Endothelial cell of umbilical vein (primary cell): ENCODE data around the gene HPSE2. TPM values are rescaled to one million over a fixed set of nuclear protein-coding genes. Genes with fewer than 3 reads are reported as not detected.

Experiments
- BruUV-seq: library from RNA; stranded (reverse); fragments of 400-500 nt; replicated peaks from 2 replicates; lab custom pipeline; 2021; lab: Mats Ljungman, UMichigan
- CTCF ChIA-PET: fragments of 300-600, 350-600 bp; sonication (Branson Sonifier 250); formaldehyde crosslinking; loops from one replicate; lab custom pipeline; 2021; ENCODE audit warnings: antibody characterized with exemption, inconsistent platforms; lab: Charles Lee
- POLR2A ChIA-PET: fragments of 300-600, 350-600 bp; sonication (Branson Sonifier 250); formaldehyde crosslinking; loops from one replicate; lab custom pipeline; 2021; ENCODE audit warnings: antibody characterized with exemption, inconsistent platforms; lab: Charles Lee
- DNase-seq: peaks from one replicate; pipeline ENCODE4 v3.0.0-alpha.2; 2011; ENCODE audit warnings: low read depth, low spot score
- FAIRE-seq: peaks from 2 replicates; lab custom pipeline; 2011; peaks lifted over from hg19 to GRCh38; lab: Jason Lieb, UNC
- H2AFZ ChIP-seq: 2 replicates; pipeline ENCODE4 v1.6.0; 2012; ENCODE audit warnings: low read depth, low read length, control low read depth, inconsistent platforms
- H3K27ac ChIP-seq: 2 replicates; pipeline ENCODE4 v1.5.1; 2011; ENCODE audit warnings: low read depth, mild to moderate bottlenecking, control low read depth, low read length, moderate library complexity; ENCODE audit not compliant: insufficient read depth
- H3K27me3 ChIP-seq, 2 experiments: 2 replicates each; pipeline versions ENCODE4 v1.6.0 to v1.6.1; 2011; ENCODE audit warnings: low read length in 2 of 2, mixed read lengths in 1 of 2; ENCODE audit not compliant: control insufficient read depth in 2 of 2, insufficient read depth in 2 of 2
- H3K36me3 ChIP-seq, 2 experiments: 2 replicates in 1 of 2; 3 replicates in 1 of 2; pipeline ENCODE4 v1.5.1; 2011; ENCODE audit warnings: low read length in 2 of 2, mild to moderate bottlenecking in 1 of 2, moderate library complexity in 1 of 2; ENCODE audit not compliant: control insufficient read depth in 2 of 2, insufficient read depth in 2 of 2; ENCODE audit errors: extremely low read depth in 1 of 2
- H3K4me1 ChIP-seq: 3 replicates; pipeline ENCODE4 v1.5.1; 2011; ENCODE audit warnings: mild to moderate bottlenecking, low read length; ENCODE audit not compliant: control insufficient read depth, insufficient read depth; ENCODE audit errors: extremely low read depth
- H3K4me2 ChIP-seq: 2 replicates; pipeline ENCODE4 v1.6.1; 2011; ENCODE audit warnings: low read length, control low read depth, mixed read lengths; ENCODE audit not compliant: insufficient read depth
- H3K4me3 ChIP-seq, 3 experiments: fragments of 200-600 bp in 1 of 3; sonication (generic), shearing (Covaris generic) in 1 of 3; replicated peaks in 1 of 3; 2 replicates each; pipeline ENCODE4 v1.5.1; 2011 to 2016; ENCODE audit warnings: control low read depth in 3 of 3, low read length in 3 of 3, mild to moderate bottlenecking in 2 of 3, inconsistent platforms in 1 of 3, low read depth in 1 of 3, moderate library complexity in 1 of 3; ENCODE audit not compliant: insufficient read depth in 1 of 3
- H3K79me2 ChIP-seq: 2 replicates; pipeline ENCODE4 v1.6.0; 2012; ENCODE audit warnings: low read length, inconsistent platforms; ENCODE audit not compliant: control insufficient read depth, insufficient read depth
- H3K9ac ChIP-seq: replicated peaks from 2 replicates; pipeline ENCODE3; 2011; ENCODE audit warnings: low read length, control low read depth; ENCODE audit not compliant: insufficient read depth; ENCODE audit errors: extremely low read depth
- H3K9me1 ChIP-seq: replicated peaks from 3 replicates; pipeline ENCODE4 v1.6.0; 2011; ENCODE audit warnings: mild to moderate bottlenecking, low read length; ENCODE audit not compliant: control insufficient read depth, insufficient read depth; ENCODE audit errors: extremely low read depth
- H3K9me3 ChIP-seq: replicated peaks from 2 replicates; pipeline ENCODE4 v1.5.1; 2012; ENCODE audit warnings: low read length, inconsistent platforms; ENCODE audit not compliant: control insufficient read depth, insufficient read depth
- H4K20me1 ChIP-seq: replicated peaks from 2 replicates; pipeline ENCODE3; 2011; ENCODE audit warnings: mild to moderate bottlenecking, low read length; ENCODE audit not compliant: control insufficient read depth, insufficient read depth; ENCODE audit errors: extremely low read depth
- EZH2 ChIP-seq: IDR thresholded peaks from 2 replicates; pipeline ENCODE4 v1.6.1; 2012; ENCODE audit warnings: borderline replicate concordance, low read depth, mild to moderate bottlenecking, moderate library complexity, low read length, inconsistent platforms; ENCODE audit not compliant: severe bottlenecking
- POLR2AphosphoS5 ChIP-seq: IDR thresholded peaks from 2 replicates; pipeline ENCODE4 v1.6.1; 2012; ENCODE audit warnings: low read depth, mild to moderate bottlenecking, control low read depth, low read length, moderate library complexity; ENCODE audit not compliant: insufficient read depth
- dilution Hi-C: fragments of 300-500 bp; cut with MboI; formaldehyde crosslinking; loops from one replicate; pipeline ENCODE4 v1.15.0; 2019; ENCODE audit warnings: low sequenced_read_pairs; ENCODE audit not compliant: extremely low pct_ligation_motif_present
- intact Hi-C: fragments of 100-400 bp; cut with micrococcal nuclease; formaldehyde crosslinking; loops from one replicate; pipeline ENCODE4 v1.10.0; 2022
- polyA plus RNA-seq, 4 experiments: library from polyadenylated mRNA; depleted of rRNA in 3 of 4; stranded (reverse) in 3 of 4; unstranded in 1 of 4; fragments of >200 nt; gene quantifications; 2 replicates each; pipeline versions ENCODE4 v1.2.1 to v1.2.3, GENCODE V29; 2011 to 2012; ENCODE audit warnings: missing spikeins in 1 of 4
- total RNA-seq: library from RNA; stranded (reverse); gene quantifications from 2 replicates; pipeline ENCODE4 v1.2.3, GENCODE V29; 2021
- TF ChIP-seq, protein P1 (sequence below), 2 donors: IDR thresholded peaks; 1 replicate in 1 of 2; 2 replicates in 1 of 2; pipeline ENCODE4 v1.5.1; 2011; ENCODE audit warnings: low read length in 2 of 2, mild to moderate bottlenecking in 2 of 2, moderate library complexity in 2 of 2, control low read depth in 1 of 2, inconsistent platforms in 1 of 2, low read depth in 1 of 2; ENCODE audit not compliant: insufficient read depth in 1 of 2; ENCODE audit errors: extremely low read depth in 1 of 2

HPSE2 gene
- total and polyA plus RNA-seq, 2 donors (not counting 3 experiments of a cell fraction or from before 2014, with no cell fraction given): not detected

- H3K9ac ChIP-seq: no peak overlapping the region
- no peaks in the 10 kb centered on the region for H3K36me3 ChIP-seq
- no peaks in the 10 kb centered on the region for H4K20me1 ChIP-seq
- peak; percentile 78 for FAIRE-seq
- H3K9me3 ChIP-seq: no peaks in the 10 kb centered on the region
- dilution Hi-C loops (no loop called here), intact Hi-C loops (loop anchor here (5.0 to 10.0 kb wide), 3 partner anchors 152 to 926 kb away; no protein-coding TSS in a partner anchor)
- TF ChIP-seq POLR2AphosphoS5: no peak
- no peak overlapping the region for H3K4me2 ChIP-seq
- H3K27me3 ChIP-seq: no peaks in the 10 kb centered on the region
- peak; percentile 54 for DNase-seq
- no peak overlapping the region for H3K27ac ChIP-seq
- H2AFZ ChIP-seq: peak overlapping the region; percentile 32
- peaks cover 3% of the 10 kb centered on the region for H3K4me1 ChIP-seq
- ChIA-PET CTCF (interaction anchor here (1.1 to 5.6 kb wide), 10 partner anchors 8 to 808 kb away, joined by 3 to 220 read pairs (median 13); no protein-coding TSS in a partner anchor), POLR2A (no interaction called here)
- no peaks in the 10 kb centered on the region for H3K9me1 ChIP-seq
- no peak overlapping the region for H3K4me3 ChIP-seq
- H3K79me2 ChIP-seq: no peaks in the 10 kb centered on the region
- BruUV-seq: no TSS peak
Measured at GRCh38 chr10:98469001-98469931, 766.4 kb downstream of the HPSE2 start.

- TF ChIP-seq, protein P1, sequence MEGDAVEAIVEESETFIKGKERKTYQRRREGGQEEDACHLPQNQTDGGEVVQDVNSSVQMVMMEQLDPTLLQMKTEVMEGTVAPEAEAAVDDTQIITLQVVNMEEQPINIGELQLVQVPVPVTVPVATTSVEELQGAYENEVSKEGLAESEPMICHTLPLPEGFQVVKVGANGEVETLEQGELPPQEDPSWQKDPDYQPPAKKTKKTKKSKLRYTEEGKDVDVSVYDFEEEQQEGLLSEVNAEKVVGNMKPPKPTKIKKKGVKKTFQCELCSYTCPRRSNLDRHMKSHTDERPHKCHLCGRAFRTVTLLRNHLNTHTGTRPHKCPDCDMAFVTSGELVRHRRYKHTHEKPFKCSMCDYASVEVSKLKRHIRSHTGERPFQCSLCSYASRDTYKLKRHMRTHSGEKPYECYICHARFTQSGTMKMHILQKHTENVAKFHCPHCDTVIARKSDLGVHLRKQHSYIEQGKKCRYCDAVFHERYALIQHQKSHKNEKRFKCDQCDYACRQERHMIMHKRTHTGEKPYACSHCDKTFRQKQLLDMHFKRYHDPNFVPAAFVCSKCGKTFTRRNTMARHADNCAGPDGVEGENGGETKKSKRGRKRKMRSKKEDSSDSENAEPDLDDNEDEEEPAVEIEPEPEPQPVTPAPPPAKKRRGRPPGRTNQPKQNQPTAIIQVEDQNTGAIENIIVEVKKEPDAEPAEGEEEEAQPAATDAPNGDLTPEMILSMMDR (IDR thresholded peaks at IDR 0.05; ENCODE audit: extremely low read depth in 1 of 2, insufficient read depth in 1 of 2, low read depth in 1 of 2, low read length in 2 of 2): peak; percentile 71 to 80
- TF ChIP-seq EZH2: no peak
- H4K20me1 ChIP-seq: no peaks in the 10 kb centered on the region
- intact Hi-C loops: loop anchor here (1.0 to 10.0 kb wide), 9 partner anchors 150 to 963 kb away; partner anchors contain the start of gene GOT1
- ChIA-PET CTCF (interaction anchor here (0.6 to 5.6 kb wide), 93 partner anchors 9 to 1153 kb away, joined by 3 to 220 read pairs (median 5); partner anchors contain the start of genes PYROXD2, R3HCC1L and SLC25A28), POLR2A (no interaction called here)
- peak; percentile 56 for DNase-seq
- H3K4me2 ChIP-seq: peak overlapping the region; percentile 85
- FAIRE-seq: peak; percentile 87
- H3K36me3 ChIP-seq: no peaks in the 10 kb centered on the region
- no TSS peak for BruUV-seq
- H3K27ac ChIP-seq: no peak overlapping the region
- H2AFZ ChIP-seq: peak overlapping the region; percentile 73
- no peaks in the 10 kb centered on the region for H3K9me3 ChIP-seq
- dilution Hi-C loops: no loop called here
- peak overlapping the region in 2 of 3 experiments; percentile 27 to 45 for H3K4me3 ChIP-seq
- H3K79me2 ChIP-seq: no peaks in the 10 kb centered on the region
- no peaks in the 10 kb centered on the region for H3K9me1 ChIP-seq
- no peaks in the 10 kb centered on the region for H3K27me3 ChIP-seq
- no peak overlapping the region for H3K9ac ChIP-seq
- H3K4me1 ChIP-seq: peaks cover 3% of the 10 kb centered on the region
Measured at GRCh38 chr10:98467506-98468318, 767.9 kb downstream of the HPSE2 start.
